Fibroblast of lung (primary cell): ENCODE data around the gene YAF2.

Source experiments
- EZH2 ChIP-seq: IDR thresholded peaks from 2 replicates; pipeline ENCODE4 v1.5.1; 2012; ENCODE audit warnings: low read length, control low read depth, mild to moderate bottlenecking; ENCODE audit errors: missing control alignments
- TF ChIP-seq, protein P1 (sequence below), 2 donors: IDR thresholded peaks in 1 of 2; conservative IDR thresholded peaks in 1 of 2; 1 replicate in 1 of 2; 2 replicates in 1 of 2; pipeline ENCODE4 v1.5.1; 2011 to 2012; ENCODE audit warnings: low read length in 2 of 2, control low read depth in 1 of 2, inconsistent platforms in 1 of 2, low read depth in 1 of 2, mild to moderate bottlenecking in 1 of 2

- TF ChIP-seq, protein P1, sequence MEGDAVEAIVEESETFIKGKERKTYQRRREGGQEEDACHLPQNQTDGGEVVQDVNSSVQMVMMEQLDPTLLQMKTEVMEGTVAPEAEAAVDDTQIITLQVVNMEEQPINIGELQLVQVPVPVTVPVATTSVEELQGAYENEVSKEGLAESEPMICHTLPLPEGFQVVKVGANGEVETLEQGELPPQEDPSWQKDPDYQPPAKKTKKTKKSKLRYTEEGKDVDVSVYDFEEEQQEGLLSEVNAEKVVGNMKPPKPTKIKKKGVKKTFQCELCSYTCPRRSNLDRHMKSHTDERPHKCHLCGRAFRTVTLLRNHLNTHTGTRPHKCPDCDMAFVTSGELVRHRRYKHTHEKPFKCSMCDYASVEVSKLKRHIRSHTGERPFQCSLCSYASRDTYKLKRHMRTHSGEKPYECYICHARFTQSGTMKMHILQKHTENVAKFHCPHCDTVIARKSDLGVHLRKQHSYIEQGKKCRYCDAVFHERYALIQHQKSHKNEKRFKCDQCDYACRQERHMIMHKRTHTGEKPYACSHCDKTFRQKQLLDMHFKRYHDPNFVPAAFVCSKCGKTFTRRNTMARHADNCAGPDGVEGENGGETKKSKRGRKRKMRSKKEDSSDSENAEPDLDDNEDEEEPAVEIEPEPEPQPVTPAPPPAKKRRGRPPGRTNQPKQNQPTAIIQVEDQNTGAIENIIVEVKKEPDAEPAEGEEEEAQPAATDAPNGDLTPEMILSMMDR (conservative IDR thresholded peaks at IDR 0.05 in 1 of 2, IDR thresholded peaks at IDR 0.05 in 1 of 2; ENCODE audit: low read depth in 1 of 2, low read length in 2 of 2) = no peak
- TF ChIP-seq EZH2 = no peak
Measured at GRCh38 chr12:42109031-42109430, 129.0 kb downstream of the YAF2 start.
